SIG-M5 treated with dmso at 0.1 percent for 504 hours (cell line): ENCODE data around the gene MAML3.

Source experiments
- DNase-seq: peaks from one replicate; lab custom pipeline; 2025; ENCODE audit not compliant: unreplicated experiment; lab: John Stamatoyannopoulos, UW

Gene MAML3

DNA sequence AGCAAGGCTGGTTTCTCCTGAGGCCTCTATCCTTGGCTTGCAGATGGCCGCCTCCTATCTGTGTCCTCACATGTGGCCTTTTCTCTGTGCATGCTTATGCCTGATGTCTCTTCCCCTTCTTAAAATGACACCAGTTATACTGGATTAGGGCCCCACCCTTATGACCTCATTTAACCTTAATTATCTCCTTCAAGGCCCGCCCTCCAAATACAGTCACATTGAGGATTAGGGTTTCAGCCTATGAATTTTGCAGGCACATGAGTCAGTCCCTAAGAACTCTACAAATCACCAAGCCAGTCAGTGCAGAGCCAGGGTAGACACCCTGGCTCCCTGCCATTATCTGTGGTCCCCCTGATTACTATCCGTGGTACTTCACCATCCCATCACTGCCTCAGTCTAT, 51.6 kb downstream of the MAML3 start:
- DNase-seq: no peak

DNA sequence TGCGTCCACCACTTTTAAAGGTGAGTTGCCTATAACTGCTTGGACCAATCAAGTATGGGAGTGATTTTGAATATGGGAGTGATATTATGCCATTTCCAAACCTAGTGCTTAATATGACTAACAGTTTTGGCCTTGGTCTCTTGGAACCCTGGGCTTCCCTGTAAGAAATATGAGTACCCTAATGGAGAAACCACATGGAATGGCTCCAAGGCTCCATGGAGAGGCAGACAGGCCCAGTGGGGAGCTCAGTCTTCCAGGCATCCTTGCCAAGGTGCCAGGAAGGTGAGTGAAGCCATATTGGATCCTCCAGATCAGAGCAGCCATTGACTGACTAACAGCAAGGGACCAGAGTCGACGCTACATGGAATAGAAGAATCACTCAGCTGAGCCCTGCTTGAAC, 53.2 kb downstream of the MAML3 start:
- no peak for DNase-seq

DNA sequence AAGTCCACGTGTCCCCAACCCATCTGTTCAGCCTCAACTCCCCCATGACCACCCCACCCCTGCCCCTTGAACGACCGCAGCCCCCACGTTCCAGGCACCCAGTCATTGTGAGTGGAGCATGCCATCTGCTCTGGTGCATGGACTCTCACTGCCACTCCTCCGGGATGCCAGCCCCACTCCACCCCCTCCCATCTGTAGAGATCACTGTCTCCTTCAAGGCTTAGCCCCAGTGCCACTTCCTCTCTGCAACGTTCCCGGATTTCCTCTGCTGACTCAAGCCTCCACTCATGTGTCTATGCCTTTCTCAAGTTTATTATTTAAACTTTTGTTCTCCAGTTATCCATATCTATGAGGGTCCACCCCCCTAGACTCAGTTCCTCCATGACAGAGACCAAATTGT, 54.0 kb downstream of the MAML3 start:
- peak; percentile 37 for DNase-seq

DNA sequence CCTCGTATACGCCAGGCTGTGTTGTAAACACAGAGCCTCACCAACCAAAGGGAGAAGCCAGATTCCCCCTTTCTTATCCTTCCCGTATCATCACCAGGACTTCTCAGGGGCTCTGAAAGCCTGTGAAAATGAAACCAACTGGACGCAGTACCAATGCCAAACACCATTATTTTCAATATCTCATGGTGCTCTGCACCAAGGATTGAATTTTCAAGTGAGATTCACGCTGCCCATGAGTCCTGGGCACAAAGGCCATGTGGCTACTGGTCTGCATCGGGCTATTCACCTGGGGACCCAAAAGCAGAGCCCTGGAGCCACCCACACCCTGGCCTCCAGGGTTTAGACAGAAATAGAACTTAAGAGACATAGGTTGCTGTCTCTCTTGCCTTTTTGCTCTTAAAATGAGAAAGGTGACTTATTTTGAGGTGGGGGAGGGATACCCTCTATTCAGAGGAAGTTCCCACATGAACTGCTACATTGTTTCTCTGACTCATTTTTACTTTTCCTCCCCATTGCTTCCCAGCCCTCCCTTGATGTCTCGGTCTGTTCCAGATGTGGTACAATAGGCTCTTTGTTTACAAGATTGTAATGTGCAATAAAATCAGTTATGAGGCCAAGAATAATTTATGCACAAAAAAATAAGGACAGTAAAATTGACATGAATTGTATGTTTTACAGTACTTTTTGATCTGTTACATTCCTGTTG, 55.4 kb downstream of the MAML3 start:
- no peak for DNase-seq

DNA sequence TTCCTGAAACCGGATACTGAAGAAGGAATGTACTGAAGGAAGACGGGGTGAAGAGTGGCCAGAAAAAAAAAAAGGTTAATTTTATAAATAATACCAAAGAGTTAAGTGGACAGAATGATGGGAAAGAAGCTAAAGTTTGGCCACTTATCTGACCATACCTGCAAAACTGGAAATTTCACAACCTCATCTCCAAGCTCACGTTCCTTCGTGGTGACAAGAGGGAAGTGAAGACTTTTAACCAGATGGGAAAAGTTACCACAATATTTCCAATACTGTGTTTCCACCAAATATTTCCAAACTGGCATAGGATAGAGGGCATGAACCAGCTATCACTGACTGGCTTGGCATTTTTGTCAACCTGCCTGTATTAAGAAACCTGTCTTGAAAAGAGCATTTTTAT, 56.4 kb downstream of the MAML3 start:
- no peak for DNase-seq

DNA sequence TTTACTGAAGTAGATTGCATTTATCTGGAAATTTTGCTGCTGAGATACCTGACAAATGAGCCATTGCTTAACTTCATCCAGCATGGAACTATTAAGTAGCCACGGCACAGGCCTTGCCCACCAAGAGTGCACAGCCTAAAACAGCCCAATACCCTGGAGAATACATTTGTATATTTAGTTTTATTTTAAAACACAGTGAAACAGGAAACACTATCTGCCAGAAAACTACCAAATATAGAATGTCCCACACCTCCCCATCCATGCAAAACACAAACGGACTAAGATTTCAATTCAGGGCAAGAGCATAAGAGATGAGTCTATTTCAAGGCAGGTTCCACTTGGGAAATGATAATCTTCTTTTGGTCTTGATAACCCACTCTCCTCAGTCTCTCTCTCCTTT, 57.1 kb downstream of the MAML3 start:
- no peak for DNase-seq

DNA sequence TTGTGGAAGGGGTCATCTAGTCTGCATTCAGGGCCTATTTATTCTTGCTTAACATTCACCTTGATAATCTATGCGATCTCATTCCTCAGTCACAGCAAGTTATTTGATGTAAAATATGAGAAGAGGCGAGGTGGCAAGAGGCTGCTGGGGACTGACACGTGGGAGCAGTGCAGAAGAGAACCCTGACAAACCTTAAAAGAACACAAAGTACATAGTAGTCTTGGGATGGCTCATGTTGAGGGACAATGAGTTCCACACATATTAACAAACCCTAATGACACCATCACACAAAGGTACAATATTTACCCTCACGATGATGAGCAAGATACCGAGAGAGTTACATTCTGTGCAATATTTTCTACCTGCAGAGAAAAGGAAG, 57.5 kb downstream of the MAML3 start:
- no peak for DNase-seq

DNA sequence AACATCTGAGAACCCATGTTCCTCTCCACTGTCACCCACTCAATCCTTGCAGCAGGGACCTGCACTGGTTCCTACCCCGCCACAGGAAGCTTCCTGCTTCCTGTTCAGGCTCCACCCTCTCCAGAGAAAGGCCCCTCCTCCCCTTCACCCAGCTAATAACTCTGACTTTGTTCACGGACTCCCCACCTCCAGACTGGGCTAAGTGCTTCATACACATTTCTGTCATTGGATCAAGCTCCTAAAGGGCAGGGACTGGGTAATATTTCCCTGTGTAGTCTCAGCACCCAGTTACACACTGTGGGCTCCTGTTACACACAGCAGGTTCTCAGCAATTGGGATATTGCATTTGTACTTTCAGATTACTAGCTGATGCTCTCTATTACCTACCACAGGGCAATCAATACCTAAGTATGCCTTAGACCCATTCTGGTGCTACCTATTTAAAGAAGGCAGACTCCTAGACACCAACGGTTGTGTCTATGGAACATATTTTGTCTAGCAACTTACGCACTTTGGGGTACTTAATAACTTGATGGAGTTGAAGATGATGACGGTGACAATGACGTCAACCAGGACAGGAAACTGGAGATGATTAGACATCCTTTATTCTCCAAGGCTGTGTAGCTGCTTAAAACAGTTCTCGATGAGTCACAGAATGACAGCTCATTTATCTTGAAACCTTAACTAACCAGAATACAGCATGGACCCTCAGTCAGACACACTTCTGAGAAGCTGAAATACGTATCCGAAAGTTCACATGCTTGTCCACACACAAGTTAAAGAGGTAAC, 58.1 kb downstream of the MAML3 start:
- DNase-seq: no peak

DNA sequence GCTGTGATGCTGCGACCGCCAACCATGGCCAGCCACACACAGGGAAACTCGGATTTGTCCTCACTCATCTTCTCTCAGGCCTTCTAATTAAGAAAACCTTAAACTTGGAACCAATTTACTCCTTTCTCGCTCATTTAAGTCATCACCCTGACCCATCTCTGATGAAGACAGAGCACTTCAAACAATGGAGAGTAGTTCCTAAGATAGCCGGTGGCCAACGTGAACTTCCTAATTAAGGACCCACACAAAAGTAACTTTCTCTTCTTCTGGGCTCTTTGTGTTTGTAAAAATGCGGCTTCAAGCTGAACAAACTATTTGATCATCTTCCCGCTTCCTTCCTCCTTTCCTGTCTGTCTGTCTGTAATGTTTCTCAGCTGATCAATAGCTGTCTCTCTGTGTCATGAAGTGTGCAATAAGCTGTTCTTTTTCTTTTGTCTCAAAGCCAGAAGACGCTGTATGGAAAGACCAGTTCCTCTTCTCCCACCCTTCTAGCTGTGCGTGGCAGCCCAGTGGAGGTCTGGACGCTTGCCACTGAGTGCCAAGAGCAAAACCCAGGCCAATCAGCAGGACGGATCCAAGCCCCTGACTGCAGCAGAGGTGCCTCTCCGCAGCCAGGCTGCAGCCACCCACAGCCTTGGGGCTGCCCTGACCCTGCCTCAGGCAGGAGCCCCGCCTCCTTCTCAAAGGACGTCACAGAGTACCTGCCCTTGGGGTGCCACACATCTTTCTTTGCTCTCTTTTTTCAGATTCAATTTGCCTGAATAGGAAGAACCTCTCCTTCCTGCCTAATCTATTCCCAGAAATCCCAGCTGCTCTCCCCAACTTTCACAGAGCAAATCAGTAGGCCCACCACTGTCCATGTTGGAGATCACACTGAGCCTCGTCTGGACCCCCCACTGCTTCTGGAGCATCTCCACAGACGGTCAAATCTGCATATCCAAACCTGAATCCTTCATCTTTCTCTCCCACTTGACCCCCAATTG, 59.3 kb downstream of the MAML3 start:
- peak; percentile 83 for DNase-seq

DNA sequence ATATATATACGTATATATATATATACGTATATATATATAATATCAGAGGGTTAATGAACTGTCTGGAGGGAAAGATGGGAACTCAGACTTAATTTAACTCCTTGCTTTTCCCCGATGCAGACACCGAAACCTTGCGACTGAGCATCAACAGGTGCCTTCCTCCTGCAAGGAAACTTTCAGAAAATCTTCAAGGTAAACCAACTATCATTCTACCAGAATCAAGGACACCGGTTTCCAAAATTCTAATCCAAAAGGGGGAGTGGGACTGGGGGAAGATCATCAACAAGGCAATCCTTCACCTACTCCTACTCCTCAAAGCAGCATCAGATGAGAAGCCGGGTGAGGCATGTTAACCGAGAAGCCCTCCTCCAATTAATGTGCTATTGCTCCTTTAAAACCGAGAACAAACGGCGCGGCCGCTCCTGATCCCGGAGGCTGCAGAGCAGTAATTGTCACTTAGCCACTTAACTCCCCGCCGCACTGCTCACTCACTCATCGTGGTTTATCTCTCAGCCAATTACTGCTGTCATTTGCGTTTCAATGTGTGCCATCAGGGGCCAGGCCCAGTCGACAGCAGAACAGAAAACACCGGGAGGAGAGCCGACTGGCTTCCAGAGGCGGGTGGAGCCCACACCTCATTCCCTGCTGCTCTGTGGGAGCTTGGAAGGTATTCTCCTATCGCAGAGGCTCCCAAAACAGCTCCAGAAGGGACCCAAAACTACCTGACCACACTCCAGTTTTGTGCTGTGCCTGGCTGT, 61.7 kb downstream of the MAML3 start:
- no peak for DNase-seq

DNA sequence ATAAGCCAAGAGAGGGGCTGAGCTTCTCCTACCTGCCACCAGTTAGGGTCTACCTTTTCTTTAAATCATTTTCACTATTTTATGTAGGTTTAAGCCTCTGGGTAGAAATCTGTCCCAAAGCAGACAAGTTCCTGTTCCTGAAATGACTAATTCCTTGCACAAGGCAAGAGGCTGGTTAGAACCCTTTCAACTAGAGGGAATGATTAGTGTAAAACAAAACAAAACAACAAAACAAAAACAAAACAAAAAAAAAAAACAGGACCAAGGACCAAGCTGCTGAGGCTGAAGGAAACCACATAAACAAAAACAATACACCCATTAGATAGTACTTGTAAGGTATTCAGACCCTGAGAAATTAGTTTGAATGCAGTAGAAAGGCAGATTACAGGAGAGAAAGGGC, 62.7 kb downstream of the MAML3 start:
- peak; percentile 22 for DNase-seq

DNA sequence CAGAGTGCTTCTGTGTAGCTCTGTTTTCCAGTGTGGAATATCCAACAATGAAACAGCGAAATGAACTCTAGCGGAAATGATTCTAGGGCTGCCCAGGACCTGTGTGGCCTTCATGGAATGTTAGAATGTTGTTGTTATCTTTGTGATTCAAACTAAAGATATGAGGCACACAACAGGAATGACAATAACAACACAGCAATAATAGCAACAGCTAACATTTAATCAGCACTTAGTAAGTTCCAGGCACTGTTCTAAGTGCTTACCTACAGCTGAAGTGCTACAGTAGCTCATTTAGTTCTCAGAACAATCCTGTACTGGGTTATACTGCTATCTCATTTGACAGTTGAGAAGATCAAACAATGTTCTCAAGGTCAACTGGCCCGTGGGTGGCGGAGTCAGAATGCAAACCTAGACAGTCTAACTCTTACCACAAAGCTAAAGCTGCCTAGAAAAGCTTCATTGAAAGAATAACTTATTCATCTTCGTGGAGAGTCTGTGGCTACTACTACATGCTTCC, 63.7 kb downstream of the MAML3 start:
- DNase-seq: no peak

DNA sequence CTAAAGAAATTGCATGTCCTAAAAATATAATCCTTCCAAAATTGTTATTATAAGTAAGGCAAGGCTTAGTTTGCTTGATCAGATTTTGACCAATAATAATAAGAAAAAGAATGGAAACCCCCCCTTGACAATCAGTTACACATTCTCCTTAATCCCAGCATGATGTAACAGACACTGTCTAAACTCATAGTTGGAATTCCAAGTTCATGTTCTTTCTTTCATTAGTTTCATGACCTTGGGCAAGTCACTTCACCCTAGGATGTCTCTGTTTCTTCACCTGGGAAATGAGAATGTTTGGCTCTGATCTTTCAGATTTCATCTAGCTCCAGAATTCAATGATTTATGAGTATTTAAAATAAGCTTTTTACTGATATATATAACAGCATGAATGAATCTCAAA, 64.8 kb downstream of the MAML3 start:
- DNase-seq: no peak

DNA sequence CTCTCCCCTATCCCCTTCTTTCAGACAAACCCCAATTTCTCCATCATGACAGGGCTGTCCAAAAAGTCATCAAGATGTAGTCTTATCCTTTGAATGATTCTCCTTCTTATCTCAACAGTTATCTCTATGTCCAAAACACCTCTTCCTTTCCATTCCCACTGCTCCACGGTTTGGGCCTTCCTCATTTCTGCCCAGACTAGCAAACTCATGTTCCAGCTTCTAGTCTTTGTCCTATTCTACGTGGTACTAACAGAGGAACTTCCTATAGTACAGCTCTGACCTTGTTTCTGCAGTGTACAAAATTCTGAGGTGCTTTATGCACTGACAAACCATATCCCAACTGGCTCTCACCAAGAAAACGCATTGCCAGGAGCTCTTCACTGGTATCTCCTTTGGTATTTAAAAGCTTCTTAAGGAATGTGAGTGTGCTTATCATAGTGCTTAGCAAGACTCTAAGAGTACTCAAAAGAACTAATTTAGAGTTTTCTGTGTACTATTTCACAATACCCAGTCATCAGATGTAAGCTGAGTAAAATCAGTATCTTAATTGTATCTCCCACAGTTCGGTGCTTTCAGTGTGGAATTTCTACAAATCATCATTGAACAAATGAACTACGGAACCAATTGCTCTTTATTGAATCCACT, 65.5 kb downstream of the MAML3 start:
- no peak for DNase-seq

DNA sequence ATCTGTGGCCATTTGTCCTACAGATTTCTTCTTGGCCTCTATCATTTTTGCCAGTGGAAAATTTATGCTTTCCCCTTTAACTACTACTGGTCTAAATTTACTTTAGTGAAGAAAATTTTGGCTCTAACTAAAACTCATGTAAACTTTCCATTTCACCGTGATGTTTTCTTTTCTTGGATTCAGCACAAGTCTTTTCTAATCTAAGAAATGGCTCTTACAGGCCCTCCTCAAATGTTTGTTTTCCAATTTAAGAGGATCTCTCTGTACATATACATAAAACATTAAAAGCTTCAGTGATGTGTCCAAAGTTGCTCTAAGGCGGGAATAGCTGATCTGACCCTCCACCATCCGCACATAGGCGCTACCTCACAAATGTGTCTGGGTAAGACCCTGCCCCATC, 68.1 kb downstream of the MAML3 start:
- DNase-seq: no peak

DNA sequence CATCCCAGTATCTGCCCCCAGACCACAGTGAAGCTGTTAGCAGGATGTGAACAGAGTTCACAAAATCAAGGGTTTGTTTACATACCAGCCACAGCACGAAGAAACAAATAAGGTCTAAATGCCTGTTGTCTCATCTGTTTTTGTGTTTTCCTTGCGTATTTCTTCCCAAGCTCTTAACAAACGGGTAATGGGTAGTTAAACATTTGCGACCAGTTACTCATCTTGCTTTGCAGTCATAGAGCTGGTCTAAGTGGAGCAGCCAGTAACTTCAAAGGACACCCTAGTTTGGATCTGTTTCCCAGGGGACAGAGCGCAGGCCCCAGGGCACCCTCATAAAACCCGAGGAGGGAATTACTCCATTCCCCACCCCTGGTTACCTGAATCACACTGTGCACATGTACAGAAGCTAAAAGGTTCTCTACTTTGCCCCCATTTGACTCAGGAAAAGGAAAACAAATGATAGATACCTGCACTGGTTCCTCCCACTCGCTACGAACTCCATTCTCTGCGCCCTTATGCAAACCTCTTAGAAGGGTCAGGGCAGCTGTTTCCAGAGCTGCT, 68.8 kb downstream of the MAML3 start:
- no peak for DNase-seq

DNA sequence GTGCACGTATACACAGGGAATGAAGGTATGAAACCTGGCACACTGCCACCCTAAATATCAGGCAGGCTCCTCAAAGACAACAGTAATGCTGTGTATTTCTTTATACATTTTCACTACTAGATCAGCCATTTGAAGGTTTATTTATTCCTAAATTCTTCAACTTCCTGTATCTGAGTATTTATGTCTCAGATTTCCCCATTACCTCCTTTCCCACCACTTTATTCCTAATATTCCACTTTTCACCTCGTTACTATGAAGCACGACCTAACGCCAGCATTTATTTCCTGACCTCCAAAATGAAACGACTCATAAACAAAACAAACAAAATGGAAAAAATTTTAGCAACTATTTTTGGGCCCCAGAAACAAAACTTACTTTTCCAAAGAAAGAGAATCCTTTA, 69.6 kb downstream of the MAML3 start:
- no peak for DNase-seq

DNA sequence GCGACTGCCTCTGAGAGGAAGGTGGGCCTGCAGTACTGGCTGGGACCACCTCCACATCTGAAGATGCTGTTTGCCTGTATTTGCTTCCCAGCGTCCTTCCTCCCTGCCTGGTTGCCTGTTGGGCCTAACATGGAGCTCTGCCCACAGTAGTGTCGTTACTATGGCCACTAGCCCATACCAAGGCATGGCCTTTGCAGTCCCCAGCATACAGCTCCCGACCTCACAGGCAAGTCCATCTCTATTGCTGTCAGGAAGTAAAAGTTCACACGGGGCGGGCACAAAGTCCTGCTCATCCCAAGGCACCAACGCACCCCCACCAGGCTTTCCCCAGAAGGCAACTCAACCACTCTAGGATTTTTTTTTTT, 71.6 kb downstream of the MAML3 start:
- DNase-seq: no peak

DNA sequence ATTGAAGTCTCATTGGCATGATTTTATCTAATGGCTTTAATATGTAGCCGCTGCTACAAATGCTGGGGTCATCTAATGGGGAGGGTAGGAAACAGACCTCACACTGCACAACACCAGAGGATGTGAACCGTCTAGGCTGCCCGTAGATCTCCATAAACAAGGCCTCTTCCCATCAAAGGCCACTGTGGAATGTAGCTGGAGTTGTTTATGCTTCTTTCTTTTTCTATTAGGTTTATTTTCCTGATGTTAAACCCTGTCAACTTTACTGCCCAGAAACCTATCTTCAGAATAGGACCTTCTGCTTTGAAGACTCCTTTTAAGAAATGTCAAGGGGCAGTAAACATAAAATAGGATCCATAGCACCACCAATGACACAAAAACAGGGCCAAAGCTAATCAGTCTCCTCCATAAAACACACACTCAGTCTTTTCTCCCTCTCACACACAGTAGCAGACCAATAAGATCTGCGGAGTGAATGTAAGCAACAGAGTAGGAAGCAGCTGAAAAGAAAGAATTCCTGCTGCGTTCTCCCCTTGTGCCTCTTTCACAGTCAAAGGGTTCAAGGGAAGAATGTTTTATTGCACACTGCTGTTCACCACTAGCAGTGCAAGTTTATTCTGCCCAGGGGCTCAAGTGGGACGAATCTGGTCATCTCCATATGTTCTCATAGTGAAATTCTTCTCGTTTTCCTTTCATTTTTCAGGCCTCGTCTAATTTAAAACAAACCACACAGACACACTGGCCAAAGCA, 72.2 kb downstream of the MAML3 start:
- DNase-seq: no peak
